GM12892 (cell line): ENCODE results near the gene KIZ.

Experiments used
- POLR2A ChIP-seq: IDR thresholded peaks from 2 replicates; pipeline ENCODE4 v1.6.1; 2011; ENCODE audit warnings: low read depth, low read length, control low read depth
- POLR2AphosphoS5 ChIP-seq: IDR thresholded peaks from 2 replicates; pipeline ENCODE4 v1.6.1; 2011; ENCODE audit warnings: low read depth, low read length, control low read depth
- TAF1 ChIP-seq: IDR thresholded peaks from 2 replicates; pipeline ENCODE4 v1.6.1; 2011; ENCODE audit warnings: low read depth, mild to moderate bottlenecking, control low read depth, low read length, borderline replicate concordance

- TF ChIP-seq POLR2A (no peak), POLR2AphosphoS5 (no peak), TAF1 (no peak)
Observed at GRCh38 chr20:21225215-21225947, 99.5 kb downstream of the KIZ start.
